Sigmoid colon (tissue), 4 donors: ENCODE data around the gene SIGMAR1.

Experiments used
- CTCF ChIP-seq, 4 experiments: fragments of 450-650 bp in 3 of 4; fragments of 200-600 bp in 1 of 4; IDR thresholded peaks; one replicate each; pipeline ENCODE4 v1.5.1; 2016 to 2019; ENCODE audit warnings: antibody characterized with exemption in 4 of 4, mild to moderate bottlenecking in 3 of 4, moderate library complexity in 2 of 4
- EP300 ChIP-seq, 4 donors: sonication (generic); formaldehyde crosslinking; IDR thresholded peaks; one replicate each; pipeline ENCODE4 v1.6.1; 2017; ENCODE audit warnings: antibody characterized with exemption in 4 of 4
- POLR2A ChIP-seq, 2 donors: fragments of 450-650 bp; IDR thresholded peaks; one replicate each; pipeline ENCODE4 v1.6.1; 2016; ENCODE audit warnings: antibody characterized with exemption in 2 of 2, mild to moderate bottlenecking in 2 of 2, moderate library complexity in 2 of 2
- POLR2AphosphoS5 ChIP-seq, 4 donors: sonication (generic); formaldehyde crosslinking; IDR thresholded peaks; one replicate each; pipeline ENCODE4 v1.6.1; 2017; ENCODE audit warnings: antibody characterized with exemption in 4 of 4

- no peak for TF ChIP-seq CTCF (IDR thresholded peaks at IDR 0.05)
- no peak for TF ChIP-seq POLR2A (IDR thresholded peaks at IDR 0.05)
- no peak for TF ChIP-seq POLR2AphosphoS5 (IDR thresholded peaks at IDR 0.05)
- TF ChIP-seq EP300 (IDR thresholded peaks at IDR 0.05): no peak
Observed at GRCh38 chr9:34638138-34638445, 505 bp upstream of the SIGMAR1 start.
